HEK293 (cell line): ENCODE results near the gene RPL36AL.

Experiments used
- CTCF ChIA-PET: fragments of 350-600 bp; formaldehyde crosslinking; extraction: SDS; loops from one replicate; lab custom pipeline; 2021; ENCODE audit warnings: antibody characterized with exemption; lab: Yijun Ruan, JAX
- POLR2A ChIA-PET: fragments of 300-600 bp; formaldehyde crosslinking; extraction: SDS; loops from one replicate; lab custom pipeline; 2020; ENCODE audit warnings: antibody characterized with exemption, inconsistent platforms; lab: Yijun Ruan, JAX
- H3K27ac ChIP-seq: fragments of 200-500 bp; sonication (Bioruptor generic); 2 replicates; pipeline ENCODE4 v1.5.1; 2014; ENCODE audit warnings: low read depth, low read length, control low read depth, inconsistent platforms; ENCODE audit errors: extremely low read depth
- H3K36me3 ChIP-seq, 2 experiments: fragments of 200-500 bp in 1 of 2; sonication (Bioruptor generic) in 1 of 2; 1 replicate in 1 of 2; 2 replicates in 1 of 2; pipeline ENCODE4 v1.5.1; 2014 to 2017; ENCODE audit warnings: inconsistent platforms in 2 of 2, low read length in 2 of 2; ENCODE audit not compliant: control insufficient read depth in 2 of 2, insufficient read depth in 1 of 2
- H3K4me1 ChIP-seq: fragments of 200-500 bp; sonication (Bioruptor generic); 2 replicates; pipeline ENCODE4 v1.5.1; 2014; ENCODE audit warnings: mild to moderate bottlenecking, low read length, inconsistent platforms; ENCODE audit not compliant: control insufficient read depth, insufficient read depth
- H3K4me3 ChIP-seq: 2 replicates; pipeline ENCODE4 v1.5.1; 2011; ENCODE audit warnings: low read depth, mild to moderate bottlenecking, control low read depth, low read length, moderate library complexity
- H3K9me3 ChIP-seq: fragments of 200-500 bp; sonication (Bioruptor generic); 2 replicates; pipeline ENCODE4 v1.5.1; 2014; ENCODE audit warnings: low read depth, low read length, inconsistent platforms; ENCODE audit not compliant: control insufficient read depth, insufficient read depth
- KLF10 ChIP-seq: fragments of 450-650 bp; IDR thresholded peaks from 2 replicates; pipeline ENCODE4 v1.5.1; 2018; ENCODE audit warnings: missing biosample characterization, mild to moderate bottlenecking, missing genetic modification characterization
- SP2 ChIP-seq: fragments of 450-650 bp; formaldehyde crosslinking; IDR thresholded peaks from 2 replicates; pipeline ENCODE4 v1.5.1; 2016; ENCODE audit warnings: missing biosample characterization, missing genetic modification characterization
- ZBTB17 ChIP-seq: fragments of 450-650 bp; formaldehyde crosslinking; IDR thresholded peaks from 2 replicates; pipeline ENCODE4 v1.5.1; 2016; ENCODE audit warnings: missing biosample characterization, missing genetic modification characterization
- ZNF132 ChIP-seq: fragments of 450-650 bp; formaldehyde crosslinking; IDR thresholded peaks from 2 replicates; pipeline ENCODE4 v1.5.1; 2017; ENCODE audit warnings: missing biosample characterization, missing genetic modification characterization, borderline replicate concordance
- ZNF140 ChIP-seq: fragments of 450-650 bp; formaldehyde crosslinking; IDR thresholded peaks from 2 replicates; pipeline ENCODE4 v1.5.1; 2016; ENCODE audit warnings: missing biosample characterization, missing genetic modification characterization
- ZNF292 ChIP-seq: fragments of 450-650 bp; formaldehyde crosslinking; IDR thresholded peaks from 2 replicates; pipeline ENCODE4 v1.5.1; 2016; ENCODE audit warnings: low read depth, missing biosample characterization, missing genetic modification characterization, borderline replicate concordance
- ZNF335 ChIP-seq: fragments of 450-650 bp; formaldehyde crosslinking; conservative IDR thresholded peaks from 2 replicates; pipeline ENCODE4 v1.5.1; 2016; ENCODE audit warnings: missing biosample characterization, missing genetic modification characterization
- ZNF394 ChIP-seq: fragments of 450-650 bp; formaldehyde crosslinking; IDR thresholded peaks from 2 replicates; pipeline ENCODE4 v1.5.1; 2016; ENCODE audit warnings: missing biosample characterization, missing genetic modification characterization, mild to moderate bottlenecking, moderate library complexity, borderline replicate concordance
- ZNF548 ChIP-seq: fragments of 450-650 bp; formaldehyde crosslinking; IDR thresholded peaks from 2 replicates; pipeline ENCODE4 v1.5.1; 2016; ENCODE audit warnings: missing biosample characterization, missing genetic modification characterization
- ZNF626 ChIP-seq: fragments of 450-650 bp; sonication (Bioruptor Pico); formaldehyde crosslinking; IDR thresholded peaks from 2 replicates; pipeline ENCODE4 v1.5.1; 2018; ENCODE audit warnings: missing biosample characterization, missing genetic modification characterization, inconsistent platforms
- ZSCAN23 ChIP-seq: fragments of 450-650 bp; formaldehyde crosslinking; IDR thresholded peaks from 2 replicates; pipeline ENCODE4 v1.5.1; 2016; ENCODE audit warnings: missing biosample characterization, missing genetic modification characterization
- ZXDB ChIP-seq: fragments of 450-650 bp; formaldehyde crosslinking; IDR thresholded peaks from 2 replicates; pipeline ENCODE4 v1.5.1; 2016; ENCODE audit warnings: missing biosample characterization, missing genetic modification characterization
- TF ChIP-seq, protein P1 (sequence below): fragments of 450-650 bp; formaldehyde crosslinking; IDR thresholded peaks from 2 replicates; pipeline ENCODE4 v1.5.1; 2016; ENCODE audit warnings: missing biosample characterization, missing genetic modification characterization
- TF ChIP-seq, protein P2 (sequence below): fragments of 450-650 bp; formaldehyde crosslinking; IDR thresholded peaks from 2 replicates; pipeline ENCODE4 v1.5.1; 2016; ENCODE audit warnings: missing biosample characterization, missing genetic modification characterization
- TF ChIP-seq, protein P3 (sequence below): fragments of 450-650 bp; formaldehyde crosslinking; IDR thresholded peaks from 2 replicates; pipeline ENCODE4 v1.5.1; 2016; ENCODE audit warnings: missing biosample characterization, missing genetic modification characterization
- TF ChIP-seq, protein P4 (sequence below): fragments of 450-650 bp; formaldehyde crosslinking; IDR thresholded peaks from 2 replicates; pipeline ENCODE4 v1.5.1; 2016; ENCODE audit warnings: missing biosample characterization, missing genetic modification characterization
- TF ChIP-seq, protein P5 (sequence below): fragments of 450-650 bp; formaldehyde crosslinking; IDR thresholded peaks from 2 replicates; pipeline ENCODE4; 2016; ENCODE audit warnings: missing biosample characterization, missing genetic modification characterization
- TF ChIP-seq, protein P6 (sequence below): fragments of 450-650 bp; formaldehyde crosslinking; IDR thresholded peaks from 2 replicates; pipeline ENCODE4 v1.5.1; 2016; ENCODE audit warnings: missing biosample characterization, missing genetic modification characterization, low read depth
- TF ChIP-seq, protein P7 (sequence below): IDR thresholded peaks from 2 replicates; pipeline ENCODE4 v1.6.1; 2011; ENCODE audit warnings: mild to moderate bottlenecking, low read depth, low read length, borderline replicate concordance
- TF ChIP-seq, protein P8 (sequence below): fragments of 450-650 bp; formaldehyde crosslinking; IDR thresholded peaks from 2 replicates; pipeline ENCODE4 v1.5.1; 2016; ENCODE audit warnings: missing biosample characterization, missing genetic modification characterization

The RPL36AL gene

DNA sequence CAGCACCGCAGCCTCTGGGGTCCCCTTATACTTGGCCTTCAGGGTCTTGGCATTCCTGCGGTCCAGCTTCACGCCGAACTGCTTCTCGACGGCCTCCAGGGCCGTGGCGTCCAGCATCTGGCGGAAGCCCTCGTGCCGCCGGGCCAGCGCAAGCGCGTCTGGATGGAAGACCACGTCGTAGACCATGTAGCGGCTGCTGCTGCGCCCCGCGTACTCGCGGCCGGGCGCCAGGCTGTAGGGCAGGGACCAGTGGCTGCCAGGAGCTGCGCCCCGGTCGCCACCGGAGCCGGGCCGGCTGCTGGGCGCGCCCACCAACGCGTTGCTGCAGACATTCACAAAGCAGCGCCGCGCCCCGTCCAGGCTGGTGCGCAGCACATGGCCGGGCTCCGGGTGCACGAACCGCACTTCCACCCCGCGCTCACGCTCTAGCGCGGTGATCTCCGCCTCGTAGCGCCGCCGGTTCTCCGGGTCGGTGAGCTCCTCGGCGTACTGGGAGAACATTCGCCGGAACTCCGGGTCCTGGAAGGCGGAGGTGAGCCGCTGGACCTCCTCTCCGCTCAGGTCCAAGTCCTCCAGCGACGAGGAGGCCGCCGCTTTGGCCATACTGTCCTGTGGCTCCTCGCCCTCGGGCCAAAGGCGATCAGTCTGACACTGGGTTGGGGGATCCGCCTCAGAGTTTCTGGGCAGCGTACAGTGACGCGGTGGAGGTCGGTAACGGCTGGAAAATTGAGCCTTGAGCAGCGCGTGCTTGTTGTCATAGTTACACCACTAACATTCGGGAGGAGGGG, 14.3 kb upstream of the RPL36AL start, which contains the start of gene DNAAF2 (continued):
- TF ChIP-seq, protein P1, sequence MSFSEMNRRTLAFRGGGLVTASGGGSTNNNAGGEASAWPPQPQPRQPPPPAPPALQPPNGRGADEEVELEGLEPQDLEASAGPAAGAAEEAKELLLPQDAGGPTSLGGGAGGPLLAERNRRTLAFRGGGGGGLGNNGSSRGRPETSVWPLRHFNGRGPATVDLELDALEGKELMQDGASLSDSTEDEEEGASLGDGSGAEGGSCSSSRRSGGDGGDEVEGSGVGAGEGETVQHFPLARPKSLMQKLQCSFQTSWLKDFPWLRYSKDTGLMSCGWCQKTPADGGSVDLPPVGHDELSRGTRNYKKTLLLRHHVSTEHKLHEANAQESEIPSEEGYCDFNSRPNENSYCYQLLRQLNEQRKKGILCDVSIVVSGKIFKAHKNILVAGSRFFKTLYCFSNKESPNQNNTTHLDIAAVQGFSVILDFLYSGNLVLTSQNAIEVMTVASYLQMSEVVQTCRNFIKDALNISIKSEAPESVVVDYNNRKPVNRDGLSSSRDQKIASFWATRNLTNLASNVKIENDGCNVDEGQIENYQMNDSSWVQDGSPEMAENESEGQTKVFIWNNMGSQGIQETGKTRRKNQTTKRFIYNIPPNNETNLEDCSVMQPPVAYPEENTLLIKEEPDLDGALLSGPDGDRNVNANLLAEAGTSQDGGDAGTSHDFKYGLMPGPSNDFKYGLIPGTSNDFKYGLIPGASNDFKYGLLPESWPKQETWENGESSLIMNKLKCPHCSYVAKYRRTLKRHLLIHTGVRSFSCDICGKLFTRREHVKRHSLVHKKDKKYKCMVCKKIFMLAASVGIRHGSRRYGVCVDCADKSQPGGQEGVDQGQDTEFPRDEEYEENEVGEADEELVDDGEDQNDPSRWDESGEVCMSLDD (tag by site-specific recombination) = no peak
- peak; percentile 72 for TF ChIP-seq ZBTB17 (tag by site-specific recombination)
- 0 out of 2 replicates have a peak, but pooled peaks have one; percentile 2 for TF ChIP-seq KLF10 (tag by site-specific recombination)
- TF ChIP-seq, protein P2, sequence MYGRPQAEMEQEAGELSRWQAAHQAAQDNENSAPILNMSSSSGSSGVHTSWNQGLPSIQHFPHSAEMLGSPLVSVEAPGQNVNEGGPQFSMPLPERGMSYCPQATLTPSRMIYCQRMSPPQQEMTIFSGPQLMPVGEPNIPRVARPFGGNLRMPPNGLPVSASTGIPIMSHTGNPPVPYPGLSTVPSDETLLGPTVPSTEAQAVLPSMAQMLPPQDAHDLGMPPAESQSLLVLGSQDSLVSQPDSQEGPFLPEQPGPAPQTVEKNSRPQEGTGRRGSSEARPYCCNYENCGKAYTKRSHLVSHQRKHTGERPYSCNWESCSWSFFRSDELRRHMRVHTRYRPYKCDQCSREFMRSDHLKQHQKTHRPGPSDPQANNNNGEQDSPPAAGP (tag by site-specific recombination) = no peak

DNA sequence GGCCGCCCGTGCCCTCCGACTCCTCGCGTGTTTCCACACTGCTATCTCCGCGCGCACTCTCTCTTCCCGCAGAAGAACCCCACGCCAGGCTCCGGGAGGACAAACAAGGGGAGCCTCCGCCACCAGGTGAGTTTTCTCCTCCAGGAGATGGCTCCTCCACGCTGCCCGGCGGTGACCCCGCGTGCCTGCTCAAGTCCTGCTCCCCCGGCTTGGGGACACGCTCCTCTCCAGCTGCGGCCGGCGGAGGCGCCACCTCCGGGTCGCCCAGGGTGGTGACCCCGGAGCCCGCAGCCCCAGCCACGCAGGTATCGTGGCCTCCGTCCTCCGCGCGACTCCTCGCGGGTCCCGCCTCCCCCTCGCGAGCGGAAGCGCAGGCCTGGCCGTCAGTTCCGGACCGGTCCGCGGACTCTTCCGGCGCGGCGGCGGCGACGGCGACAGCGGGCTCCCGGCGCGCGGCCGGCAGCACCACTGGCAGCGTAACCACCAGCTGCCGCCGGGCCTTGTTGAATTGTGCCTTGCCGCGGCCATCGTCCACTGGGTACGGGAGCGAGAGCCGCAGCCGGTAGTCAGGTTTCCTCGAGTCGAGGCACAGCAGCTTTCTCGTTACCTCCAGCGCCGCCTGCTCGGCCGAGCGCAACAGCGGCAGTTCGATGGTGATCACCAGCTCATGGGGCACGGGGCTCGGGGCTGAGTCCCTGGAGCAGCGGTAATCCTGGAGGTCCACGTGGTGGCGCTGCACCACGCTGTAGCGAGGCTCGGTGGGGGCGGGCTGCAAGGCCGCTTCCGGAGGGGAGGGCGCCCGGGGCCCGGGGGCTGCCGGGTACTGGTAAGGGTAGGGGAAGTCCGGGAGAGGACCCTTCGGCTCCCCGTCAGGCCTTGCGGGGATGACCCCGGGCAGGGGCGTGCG, 13.5 kb upstream of the RPL36AL start:
- POLR2A ChIA-PET = interaction anchor here (0.5 to 2.3 kb wide), 16 partner anchors 9 to 234 kb away, joined by 3 to 44 read pairs (median 6); partner anchors contain the start of genes KLHDC2, LRR1, MGAT2 and NEMF
- Histone ChIP-seq H3K36me3 (peaks cover 7 to 15% of the 10 kb centered on the region in 2 experiments; a peak in 2 of 3 replicates), H3K9me3 (no peaks in the 10 kb centered on the region), H3K4me3 (peak overlapping the region; percentile 98), H3K4me1 (no peaks in the 10 kb centered on the region), H3K27ac (peak overlapping the region; percentile 94)
- CTCF ChIA-PET = interaction anchor here (0.5 to 2.2 kb wide), 18 partner anchors 10 to 465 kb away, joined by 3 to 16 read pairs (median 4); partner anchors contain the start of genes KLHDC2, MGAT2, NEMF and RPL36AL
- TF ChIP-seq ZNF626 (tag by site-specific recombination) = no peak
- TF ChIP-seq, protein P3, sequence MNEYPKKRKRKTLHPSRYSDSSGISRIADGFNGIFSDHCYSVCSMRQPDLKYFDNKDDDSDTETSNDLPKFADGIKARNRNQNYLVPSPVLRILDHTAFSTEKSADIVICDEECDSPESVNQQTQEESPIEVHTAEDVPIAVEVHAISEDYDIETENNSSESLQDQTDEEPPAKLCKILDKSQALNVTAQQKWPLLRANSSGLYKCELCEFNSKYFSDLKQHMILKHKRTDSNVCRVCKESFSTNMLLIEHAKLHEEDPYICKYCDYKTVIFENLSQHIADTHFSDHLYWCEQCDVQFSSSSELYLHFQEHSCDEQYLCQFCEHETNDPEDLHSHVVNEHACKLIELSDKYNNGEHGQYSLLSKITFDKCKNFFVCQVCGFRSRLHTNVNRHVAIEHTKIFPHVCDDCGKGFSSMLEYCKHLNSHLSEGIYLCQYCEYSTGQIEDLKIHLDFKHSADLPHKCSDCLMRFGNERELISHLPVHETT (tag by site-specific recombination) = peak; percentile 53; the same call in 1 of the 2 replicates
- TF ChIP-seq, protein P4, sequence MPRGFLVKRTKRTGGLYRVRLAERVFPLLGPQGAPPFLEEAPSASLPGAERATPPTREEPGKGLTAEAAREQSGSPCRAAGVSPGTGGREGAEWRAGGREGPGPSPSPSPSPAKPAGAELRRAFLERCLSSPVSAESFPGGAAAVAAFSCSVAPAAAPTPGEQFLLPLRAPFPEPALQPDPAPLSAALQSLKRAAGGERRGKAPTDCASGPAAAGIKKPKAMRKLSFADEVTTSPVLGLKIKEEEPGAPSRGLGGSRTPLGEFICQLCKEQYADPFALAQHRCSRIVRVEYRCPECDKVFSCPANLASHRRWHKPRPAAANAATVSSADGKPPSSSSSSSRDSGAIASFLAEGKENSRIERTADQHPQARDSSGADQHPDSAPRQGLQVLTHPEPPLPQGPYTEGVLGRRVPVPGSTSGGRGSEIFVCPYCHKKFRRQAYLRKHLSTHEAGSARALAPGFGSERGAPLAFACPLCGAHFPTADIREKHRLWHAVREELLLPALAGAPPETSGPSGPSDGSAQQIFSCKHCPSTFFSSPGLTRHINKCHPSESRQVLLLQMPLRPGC (tag by site-specific recombination) = no peak
- TF ChIP-seq, protein P5, sequence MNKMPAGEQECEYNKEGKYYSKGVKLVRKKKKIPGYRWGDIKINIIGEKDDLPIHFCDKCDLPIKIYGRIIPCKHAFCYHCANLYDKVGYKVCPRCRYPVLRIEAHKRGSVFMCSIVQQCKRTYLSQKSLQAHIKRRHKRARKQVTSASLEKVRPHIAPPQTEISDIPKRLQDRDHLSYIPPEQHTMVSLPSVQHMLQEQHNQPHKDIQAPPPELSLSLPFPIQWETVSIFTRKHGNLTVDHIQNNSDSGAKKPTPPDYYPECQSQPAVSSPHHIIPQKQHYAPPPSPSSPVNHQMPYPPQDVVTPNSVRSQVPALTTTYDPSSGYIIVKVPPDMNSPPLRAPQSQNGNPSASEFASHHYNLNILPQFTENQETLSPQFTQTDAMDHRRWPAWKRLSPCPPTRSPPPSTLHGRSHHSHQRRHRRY (tag by site-specific recombination) = no peak
- peak; percentile 70 for TF ChIP-seq SP2 (tag by site-specific recombination)
- TF ChIP-seq, protein P6, sequence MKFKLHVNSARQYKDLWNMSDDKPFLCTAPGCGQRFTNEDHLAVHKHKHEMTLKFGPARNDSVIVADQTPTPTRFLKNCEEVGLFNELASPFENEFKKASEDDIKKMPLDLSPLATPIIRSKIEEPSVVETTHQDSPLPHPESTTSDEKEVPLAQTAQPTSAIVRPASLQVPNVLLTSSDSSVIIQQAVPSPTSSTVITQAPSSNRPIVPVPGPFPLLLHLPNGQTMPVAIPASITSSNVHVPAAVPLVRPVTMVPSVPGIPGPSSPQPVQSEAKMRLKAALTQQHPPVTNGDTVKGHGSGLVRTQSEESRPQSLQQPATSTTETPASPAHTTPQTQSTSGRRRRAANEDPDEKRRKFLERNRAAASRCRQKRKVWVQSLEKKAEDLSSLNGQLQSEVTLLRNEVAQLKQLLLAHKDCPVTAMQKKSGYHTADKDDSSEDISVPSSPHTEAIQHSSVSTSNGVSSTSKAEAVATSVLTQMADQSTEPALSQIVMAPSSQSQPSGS (tag by site-specific recombination) = no peak
- TF ChIP-seq, protein P7, sequence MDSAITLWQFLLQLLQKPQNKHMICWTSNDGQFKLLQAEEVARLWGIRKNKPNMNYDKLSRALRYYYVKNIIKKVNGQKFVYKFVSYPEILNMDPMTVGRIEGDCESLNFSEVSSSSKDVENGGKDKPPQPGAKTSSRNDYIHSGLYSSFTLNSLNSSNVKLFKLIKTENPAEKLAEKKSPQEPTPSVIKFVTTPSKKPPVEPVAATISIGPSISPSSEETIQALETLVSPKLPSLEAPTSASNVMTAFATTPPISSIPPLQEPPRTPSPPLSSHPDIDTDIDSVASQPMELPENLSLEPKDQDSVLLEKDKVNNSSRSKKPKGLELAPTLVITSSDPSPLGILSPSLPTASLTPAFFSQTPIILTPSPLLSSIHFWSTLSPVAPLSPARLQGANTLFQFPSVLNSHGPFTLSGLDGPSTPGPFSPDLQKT = no peak; the same call in 1 of the 2 replicates
- TF ChIP-seq ZNF140 (tag by site-specific recombination) = no peak
- TF ChIP-seq ZXDB (tag by site-specific recombination) = peak; percentile 81
- no peak for TF ChIP-seq ZSCAN23
- TF ChIP-seq ZNF292 (tag by site-specific recombination) = no peak
- TF ChIP-seq, protein P8, sequence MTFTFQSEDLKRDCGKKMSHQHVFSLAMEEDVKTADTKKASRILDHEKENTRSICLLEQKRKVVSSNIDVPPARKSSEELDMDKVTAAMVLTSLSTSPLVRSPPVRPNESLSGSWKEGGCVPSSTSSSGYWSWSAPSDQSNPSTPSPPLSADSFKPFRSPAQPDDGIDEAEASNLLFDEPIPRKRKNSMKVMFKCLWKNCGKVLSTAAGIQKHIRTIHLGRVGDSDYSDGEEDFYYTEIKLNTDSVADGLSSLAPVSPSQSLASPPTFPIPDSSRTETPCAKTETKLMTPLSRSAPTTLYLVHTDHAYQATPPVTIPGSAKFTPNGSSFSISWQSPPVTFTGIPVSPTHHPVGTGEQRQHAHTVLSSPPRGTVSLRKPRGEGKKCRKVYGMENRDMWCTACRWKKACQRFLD (tag by site-specific recombination) = no peak
- TF ChIP-seq ZNF548 (tag by site-specific recombination) = no peak
- TF ChIP-seq ZNF132 (tag by site-specific recombination) = no peak
- peak; percentile 49 for TF ChIP-seq ZNF335 (tag by site-specific recombination)
- peak; percentile 46; the same call in 1 of the 2 replicates for TF ChIP-seq ZNF394
